NB4 (cell line): ENCODE data around the gene LRIT2.
"Not testable (repeated sequence)": the region's sequence is repeated elsewhere in the genome, so short reads cannot be mapped to it uniquely, and the experiment has no call there.

Source experiments
- MYC ChIP-seq: IDR thresholded peaks from 2 replicates; pipeline ENCODE4 v1.6.1; 2011; ENCODE audit warnings: low read depth, low read length
- POLR2A ChIP-seq: IDR thresholded peaks from 2 replicates; pipeline ENCODE4 v1.6.1; 2011; ENCODE audit warnings: mild to moderate bottlenecking; ENCODE audit not compliant: insufficient read length; ENCODE audit errors: extremely low read depth
- TF ChIP-seq, protein P1 (sequence below): IDR thresholded peaks from one replicate; pipeline ENCODE4 v1.5.1; 2012; ENCODE audit warnings: low read depth, low read length
- TF ChIP-seq, protein P2 (sequence below): IDR thresholded peaks from 2 replicates; pipeline ENCODE4 v1.6.1; 2011; ENCODE audit warnings: low read depth, low read length

DNA sequence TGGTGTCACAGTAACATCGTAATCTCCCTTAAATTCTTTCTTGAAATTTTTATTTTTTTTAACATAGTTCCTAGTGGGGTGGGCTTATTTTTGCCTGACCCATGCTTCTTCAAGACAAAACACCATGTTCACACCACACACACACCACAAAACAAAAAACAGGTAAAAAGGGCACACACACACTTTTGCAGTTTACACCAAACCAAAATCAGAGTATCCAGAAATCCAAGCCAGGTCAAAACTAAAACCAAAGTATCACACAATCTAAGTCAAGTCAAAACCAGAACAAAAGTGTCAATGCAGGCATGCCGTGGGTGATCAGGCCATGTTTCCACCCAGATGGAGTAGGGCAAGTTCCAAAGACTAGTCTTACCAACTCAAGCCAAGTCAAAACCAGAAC is 54.1 kb downstream of the LRIT2 start:
- TF ChIP-seq POLR2A, MYC: not testable (repeated sequence)
- TF ChIP-seq, protein P1, sequence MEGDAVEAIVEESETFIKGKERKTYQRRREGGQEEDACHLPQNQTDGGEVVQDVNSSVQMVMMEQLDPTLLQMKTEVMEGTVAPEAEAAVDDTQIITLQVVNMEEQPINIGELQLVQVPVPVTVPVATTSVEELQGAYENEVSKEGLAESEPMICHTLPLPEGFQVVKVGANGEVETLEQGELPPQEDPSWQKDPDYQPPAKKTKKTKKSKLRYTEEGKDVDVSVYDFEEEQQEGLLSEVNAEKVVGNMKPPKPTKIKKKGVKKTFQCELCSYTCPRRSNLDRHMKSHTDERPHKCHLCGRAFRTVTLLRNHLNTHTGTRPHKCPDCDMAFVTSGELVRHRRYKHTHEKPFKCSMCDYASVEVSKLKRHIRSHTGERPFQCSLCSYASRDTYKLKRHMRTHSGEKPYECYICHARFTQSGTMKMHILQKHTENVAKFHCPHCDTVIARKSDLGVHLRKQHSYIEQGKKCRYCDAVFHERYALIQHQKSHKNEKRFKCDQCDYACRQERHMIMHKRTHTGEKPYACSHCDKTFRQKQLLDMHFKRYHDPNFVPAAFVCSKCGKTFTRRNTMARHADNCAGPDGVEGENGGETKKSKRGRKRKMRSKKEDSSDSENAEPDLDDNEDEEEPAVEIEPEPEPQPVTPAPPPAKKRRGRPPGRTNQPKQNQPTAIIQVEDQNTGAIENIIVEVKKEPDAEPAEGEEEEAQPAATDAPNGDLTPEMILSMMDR = not testable (repeated sequence)
- TF ChIP-seq, protein P2, sequence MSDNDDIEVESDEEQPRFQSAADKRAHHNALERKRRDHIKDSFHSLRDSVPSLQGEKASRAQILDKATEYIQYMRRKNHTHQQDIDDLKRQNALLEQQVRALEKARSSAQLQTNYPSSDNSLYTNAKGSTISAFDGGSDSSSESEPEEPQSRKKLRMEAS = not testable (repeated sequence)
